Keratinocyte (primary cell): ENCODE data around the gene PTEN. TPM values are rescaled to one million over a fixed set of nuclear protein-coding genes. Genes with fewer than 3 reads are reported as not detected.
A peak's percentile ranks its signal among the peaks of the same experiment; 100 is the strongest.

Source experiments
- DNase-seq: peaks from one replicate; pipeline ENCODE4 v3.0.0-alpha.2; 2011; ENCODE audit warnings: low read depth, missing footprints, low spot score
- FAIRE-seq: peaks from 2 replicates; lab custom pipeline; 2011; peaks lifted over from hg19 to GRCh38; lab: Jason Lieb, UNC
- H2AFZ ChIP-seq: 2 replicates; pipeline ENCODE4 v1.6.0; 2012; ENCODE audit warnings: low read length, control low read depth, inconsistent platforms; ENCODE audit not compliant: control insufficient read depth
- H3K27ac ChIP-seq: 2 replicates; pipeline ENCODE4 v1.5.1; 2011; ENCODE audit warnings: low read length; ENCODE audit not compliant: control insufficient read depth, insufficient read depth
- H3K27me3 ChIP-seq: 3 replicates; pipeline ENCODE4 v1.6.0; 2011; ENCODE audit warnings: low read length; ENCODE audit not compliant: control insufficient read depth, insufficient read depth; ENCODE audit errors: extremely low read depth
- H3K36me3 ChIP-seq, 2 experiments: 2 replicates in 1 of 2; 3 replicates in 1 of 2; pipeline ENCODE4 v1.5.1; 2011; ENCODE audit warnings: low read length in 2 of 2, mild to moderate bottlenecking in 1 of 2; ENCODE audit not compliant: control insufficient read depth in 2 of 2, insufficient read depth in 2 of 2; ENCODE audit errors: extremely low read depth in 1 of 2
- H3K4me1 ChIP-seq: 3 replicates; pipeline ENCODE4 v1.5.1; 2011; ENCODE audit warnings: low read length; ENCODE audit not compliant: control insufficient read depth, insufficient read depth; ENCODE audit errors: extremely low read depth
- H3K4me2 ChIP-seq: 3 replicates; pipeline ENCODE4 v1.6.0; 2011; ENCODE audit warnings: low read depth, low read length; ENCODE audit not compliant: control insufficient read depth, insufficient read depth; ENCODE audit errors: extremely low read depth
- H3K4me3 ChIP-seq, 3 experiments: fragments of 200-600 bp in 1 of 3; sonication (generic) in 1 of 3; 2 replicates in 2 of 3; 3 replicates in 1 of 3; pipeline ENCODE4 v1.5.1; 2011 to 2016; ENCODE audit warnings: low read length in 3 of 3, mild to moderate bottlenecking in 3 of 3, control low read depth in 2 of 3, inconsistent platforms in 1 of 3, low read depth in 1 of 3, mixed read lengths in 1 of 3, mixed run types in 1 of 3, moderate library complexity in 1 of 3; ENCODE audit not compliant: control insufficient read depth in 2 of 3, insufficient read depth in 2 of 3; ENCODE audit errors: extremely low read depth in 1 of 3
- H3K79me2 ChIP-seq: 2 replicates; pipeline ENCODE4 v1.6.0; 2012; ENCODE audit warnings: low read length; ENCODE audit not compliant: control insufficient read depth, insufficient read depth
- H3K9ac ChIP-seq: 3 replicates; pipeline ENCODE4 v1.6.0; 2011; ENCODE audit warnings: low read length; ENCODE audit not compliant: control insufficient read depth, insufficient read depth; ENCODE audit errors: extremely low read depth
- H3K9me1 ChIP-seq: 3 replicates; pipeline ENCODE4 v1.6.0; 2011; ENCODE audit warnings: low read length; ENCODE audit not compliant: control insufficient read depth, insufficient read depth; ENCODE audit errors: extremely low read depth
- H3K9me3 ChIP-seq: 2 replicates; pipeline ENCODE4 v1.5.1; 2012; ENCODE audit warnings: low read depth, low read length; ENCODE audit not compliant: control insufficient read depth
- H4K20me1 ChIP-seq: 3 replicates; pipeline ENCODE4 v1.6.0; 2011; ENCODE audit warnings: low read length; ENCODE audit not compliant: control insufficient read depth, insufficient read depth; ENCODE audit errors: extremely low read depth
- CTCF ChIP-seq, 3 experiments: IDR thresholded peaks in 1 of 3; conservative IDR thresholded peaks in 1 of 3; optimal IDR thresholded peaks in 1 of 3; 2 replicates in 2 of 3; 3 replicates in 1 of 3; pipeline versions ENCODE3 to v1.5.1; 2011; ENCODE audit warnings: low read length in 3 of 3, mild to moderate bottlenecking in 3 of 3, moderate library complexity in 2 of 3, control low read depth in 1 of 3, inconsistent platforms in 1 of 3; ENCODE audit not compliant: insufficient read depth in 2 of 3; ENCODE audit errors: extremely low read depth in 1 of 3
- EZH2 ChIP-seq: IDR thresholded peaks from one replicate; pipeline ENCODE4 v1.6.1; 2012; ENCODE audit warnings: inconsistent platforms, mild to moderate bottlenecking, low read length, moderate library complexity
- dilution Hi-C: fragments of 300-500 bp; cut with MboI; formaldehyde crosslinking; loops from one replicate; pipeline ENCODE4 v1.7.0; 2020; ENCODE audit warnings: low sequenced_read_pairs; ENCODE audit not compliant: extremely low pct_ligation_motif_present
- polyA plus RNA-seq, 5 experiments: library from polyadenylated mRNA; depleted of rRNA in 3 of 5; stranded (reverse) in 3 of 5; stranded (forward) in 1 of 5; unstranded in 1 of 5; fragments of >200 nt; gene quantifications; 1 replicate in 1 of 5; 2 replicates in 3 of 5; 3 replicates in 1 of 5; pipeline versions ENCODE4 v1.2.1 to v1.2.3, GENCODE V29; 2011 to 2012; ENCODE audit warnings: missing spikeins in 2 of 5, low read depth in 1 of 5, low replicate concordance in 1 of 5

The PTEN gene
- polyA plus RNA-seq, 1 donor (not counting 4 experiments of a cell fraction or from before 2014, with no cell fraction given) = 39.4 TPM

GRCh38 chr10:88004451-88004850 lies 141.0 kb downstream of the PTEN start:
- Histone ChIP-seq H3K4me2 (no peak overlapping the region), H2AFZ (no peak overlapping the region), H3K36me3 (no peaks in the 10 kb centered on the region), H3K27me3 (no peaks in the 10 kb centered on the region), H3K4me1 (no peaks in the 10 kb centered on the region), H3K27ac (no peak overlapping the region), H3K4me3 (no peak overlapping the region), H3K9ac (no peak overlapping the region), H4K20me1 (no peaks in the 10 kb centered on the region), H3K9me3 (no peaks in the 10 kb centered on the region), H3K79me2 (no peaks in the 10 kb centered on the region), H3K9me1 (no peaks in the 10 kb centered on the region)
- FAIRE-seq = peak; percentile 53
- DNase-seq = no peak
- dilution Hi-C loops = no loop called here
- no peak for TF ChIP-seq CTCF (optimal IDR thresholded peaks at IDR 0.05 in 1 of 3, IDR thresholded peaks at IDR 0.05 in 1 of 3, conservative IDR thresholded peaks at IDR 0.05 in 1 of 3; ENCODE audit: extremely low read depth in 1 of 3, insufficient read depth in 2 of 3, low read length in 3 of 3)
- TF ChIP-seq EZH2 = no peak

GRCh38 chr10:88006261-88006660 lies 142.8 kb downstream of the PTEN start:
- H3K9me3 ChIP-seq = no peaks in the 10 kb centered on the region
- TF ChIP-seq EZH2 (no peak), CTCF (optimal IDR thresholded peaks at IDR 0.05 in 1 of 3, IDR thresholded peaks at IDR 0.05 in 1 of 3, conservative IDR thresholded peaks at IDR 0.05 in 1 of 3; ENCODE audit: extremely low read depth in 1 of 3, insufficient read depth in 2 of 3, low read length in 3 of 3) (no peak)
- no peak overlapping the region for H2AFZ ChIP-seq
- H3K4me1 ChIP-seq = no peaks in the 10 kb centered on the region
- DNase-seq (no peak), FAIRE-seq (no peak)
- no peaks in the 10 kb centered on the region for H4K20me1 ChIP-seq
- H3K4me3 ChIP-seq = no peak overlapping the region
- H3K9me1 ChIP-seq = no peaks in the 10 kb centered on the region
- no peak overlapping the region for H3K4me2 ChIP-seq
- no peaks in the 10 kb centered on the region for H3K79me2 ChIP-seq
- no peaks in the 10 kb centered on the region for H3K27me3 ChIP-seq
- no peak overlapping the region for H3K27ac ChIP-seq
- H3K36me3 ChIP-seq = no peaks in the 10 kb centered on the region
- H3K9ac ChIP-seq = no peak overlapping the region
- dilution Hi-C loops = no loop called here
